GM03348 (cell line): ENCODE measurements around the gene IDI1.
"Not testable (repeated sequence)": the region's sequence is repeated elsewhere in the genome, so short reads cannot be mapped to it uniquely, and the experiment has no call there.

ENCODE experiments used
- DNase-seq: peaks from one replicate; pipeline ENCODE4 v3.0.0; 2012; ENCODE audit warnings: low spot score

IDI1 gene

DNA sequence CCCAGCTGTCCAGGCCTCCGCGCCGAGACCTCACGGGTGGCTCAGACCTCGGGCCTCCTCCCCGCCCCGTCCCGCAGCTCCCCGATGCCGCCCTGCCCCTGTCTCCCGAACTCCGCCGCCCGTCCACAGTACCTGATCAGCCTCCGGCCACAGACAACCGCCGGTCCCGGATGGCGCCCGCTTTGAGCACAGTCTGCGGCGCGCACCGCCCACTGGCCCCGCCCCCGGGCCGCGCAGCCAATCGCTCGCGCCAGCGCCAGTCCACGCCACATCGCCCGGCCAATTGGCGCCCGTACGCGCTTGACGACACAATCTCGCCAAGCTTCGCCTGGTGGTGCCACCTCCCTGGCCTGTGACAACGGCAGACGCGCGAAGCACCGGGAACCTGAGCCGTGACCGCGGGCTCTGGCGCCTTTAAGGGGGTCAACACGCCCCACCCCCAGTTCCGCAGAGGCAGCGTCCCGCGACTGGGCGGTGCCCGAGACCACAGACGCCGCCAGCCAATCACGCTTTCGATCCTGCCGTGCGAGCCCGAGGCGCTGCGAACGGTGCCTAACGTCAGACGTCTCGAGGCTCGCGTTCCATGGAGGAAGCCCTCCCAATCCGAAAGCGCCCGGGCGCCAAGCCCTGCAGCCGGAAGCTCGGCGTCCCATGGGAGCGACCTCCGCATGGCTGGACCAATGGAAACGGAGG is at the start of gene IDI1:
Gene IDI1 (minus strand): TSS at position 388 of the 693 bp plus-strand sequence. CDS start 116 bp downstream, at position 272.
- DNase-seq, result peak; percentile 98

DNA sequence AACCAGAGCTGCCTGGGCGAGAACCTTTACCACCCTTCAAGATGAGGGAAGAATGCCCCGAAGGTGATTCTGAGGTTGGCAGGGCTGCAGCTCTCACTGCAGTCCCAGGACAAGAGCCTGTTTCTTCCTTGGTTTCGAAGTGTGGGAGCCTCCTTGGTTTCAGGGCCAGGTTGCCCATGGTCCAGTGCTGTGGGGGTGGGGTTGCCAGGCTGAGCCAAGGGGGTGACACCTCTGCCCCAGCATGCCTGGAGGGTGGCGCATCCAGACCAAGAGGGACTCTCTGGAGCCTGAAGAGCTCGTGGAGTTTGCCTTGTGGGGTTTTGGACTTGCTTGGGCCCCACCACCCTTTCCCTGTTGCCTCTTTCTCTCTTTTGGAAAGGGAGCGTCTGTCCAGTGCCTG is 48.5 kb upstream of the IDI1 start:
- DNase-seq, result no peak

DNA sequence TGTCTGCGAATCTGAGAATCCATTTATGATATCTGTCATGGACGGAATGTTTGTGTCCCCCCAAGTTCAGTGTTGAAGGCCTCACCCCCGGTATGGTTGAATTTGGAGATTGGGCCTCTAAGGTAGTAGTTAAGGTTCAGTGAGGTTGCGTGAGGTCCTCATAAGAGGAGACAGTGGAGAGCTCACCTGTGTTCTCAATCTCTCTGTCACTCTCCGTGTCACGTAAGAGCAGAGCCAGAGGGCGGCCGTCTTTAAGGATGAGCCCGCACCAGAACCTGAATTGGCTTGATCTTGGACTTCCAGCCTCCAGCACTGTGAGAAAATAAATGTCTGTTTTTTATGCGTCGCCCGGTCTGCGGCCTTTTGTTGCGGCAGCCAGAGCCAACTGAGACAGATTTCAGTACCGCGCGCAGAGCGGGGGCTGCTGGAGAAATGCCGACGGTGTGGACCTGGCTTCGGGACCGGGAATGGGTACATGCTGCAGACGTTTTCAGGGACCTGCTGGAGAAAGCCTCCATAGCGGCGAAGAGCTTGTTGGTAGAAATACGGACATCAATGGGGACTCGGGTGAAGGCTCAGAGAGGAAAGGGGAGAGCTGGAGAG is 47.5 kb upstream of the IDI1 start:
- no peak for DNase-seq

DNA sequence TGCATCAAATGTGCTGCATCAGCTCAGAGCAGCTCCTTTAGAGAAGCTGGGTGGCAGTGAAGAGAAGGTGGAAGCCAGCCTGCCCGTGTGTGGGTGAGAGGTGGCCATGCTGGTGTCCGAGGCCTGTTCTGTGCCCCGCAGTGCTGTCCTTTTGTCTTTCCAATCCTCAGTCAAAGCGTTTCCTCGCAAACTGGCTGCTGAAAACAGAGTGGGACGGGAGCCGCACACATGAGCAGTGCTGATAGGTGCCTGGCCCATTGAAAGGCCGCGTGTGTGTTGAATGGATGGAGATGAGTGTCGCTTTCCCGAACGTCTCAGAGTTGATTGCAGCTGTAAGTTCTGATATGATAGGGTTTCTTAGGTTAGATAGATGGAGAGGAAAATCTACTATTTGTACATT is 46.6 kb upstream of the IDI1 start:
- no peak for DNase-seq

DNA sequence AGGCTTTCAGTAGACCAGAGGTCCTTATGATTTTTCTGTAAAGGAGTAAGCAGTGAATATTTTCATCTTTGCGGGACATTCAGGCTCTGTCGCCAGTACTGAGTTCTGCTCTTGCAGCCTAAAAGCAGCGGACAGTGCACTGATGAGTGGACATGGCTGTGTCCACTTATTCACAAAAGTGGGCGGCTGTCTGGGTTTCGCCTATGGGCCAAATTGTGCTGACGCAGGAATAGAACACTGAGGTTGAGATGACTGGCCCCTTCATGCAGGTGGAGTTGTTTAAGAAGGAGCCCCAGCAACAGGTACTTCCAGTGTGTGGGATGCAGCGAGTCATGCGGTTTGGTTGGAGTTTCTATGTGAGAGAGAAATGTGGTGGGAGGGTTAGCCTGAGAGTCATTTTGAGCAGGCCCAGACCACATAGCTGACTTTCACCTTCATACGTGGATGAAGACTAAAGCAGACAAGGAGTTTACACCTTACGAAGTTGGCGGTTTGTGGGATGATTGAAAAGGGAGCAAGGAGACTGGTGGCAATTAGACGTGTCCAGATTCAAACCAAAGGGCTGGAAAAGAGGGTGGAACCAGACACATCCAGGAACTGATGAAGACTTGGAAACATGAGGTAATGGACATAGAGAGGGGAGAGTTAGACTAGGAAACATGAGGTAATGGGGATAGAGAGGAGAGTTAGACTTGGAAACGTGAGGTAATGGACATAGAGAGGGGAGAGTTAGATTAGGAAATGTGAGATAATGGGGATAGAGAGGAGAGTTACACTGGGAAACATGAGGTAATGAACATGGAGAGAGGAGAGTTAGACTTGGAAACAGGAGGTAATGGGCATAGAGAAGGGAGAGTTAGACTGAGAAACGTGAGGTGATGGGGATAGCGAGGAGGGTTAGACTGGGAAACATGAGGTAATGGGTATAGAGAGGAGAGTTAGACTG is 45.5 kb upstream of the IDI1 start:
- DNase-seq, result no peak

DNA sequence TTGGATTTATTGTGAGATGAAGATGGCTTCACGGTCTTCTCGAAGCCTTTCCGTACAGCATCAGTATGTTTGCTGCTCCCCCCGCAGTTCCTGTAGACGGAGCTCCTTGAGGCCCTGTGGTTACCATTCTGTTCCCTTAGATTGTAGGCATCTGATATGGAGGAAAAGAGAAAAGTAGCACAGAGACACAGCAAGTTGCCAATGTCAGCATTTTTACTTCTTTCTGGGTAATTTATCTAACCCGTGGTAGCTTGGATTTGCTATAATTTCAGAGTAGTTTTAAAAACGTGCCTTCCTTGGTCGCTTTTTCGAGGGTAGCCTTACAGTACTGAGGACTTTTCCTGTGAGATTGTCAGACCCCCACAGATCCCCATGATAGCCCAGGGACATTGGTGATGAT is 44.8 kb upstream of the IDI1 start:
- DNase-seq, result no peak

DNA sequence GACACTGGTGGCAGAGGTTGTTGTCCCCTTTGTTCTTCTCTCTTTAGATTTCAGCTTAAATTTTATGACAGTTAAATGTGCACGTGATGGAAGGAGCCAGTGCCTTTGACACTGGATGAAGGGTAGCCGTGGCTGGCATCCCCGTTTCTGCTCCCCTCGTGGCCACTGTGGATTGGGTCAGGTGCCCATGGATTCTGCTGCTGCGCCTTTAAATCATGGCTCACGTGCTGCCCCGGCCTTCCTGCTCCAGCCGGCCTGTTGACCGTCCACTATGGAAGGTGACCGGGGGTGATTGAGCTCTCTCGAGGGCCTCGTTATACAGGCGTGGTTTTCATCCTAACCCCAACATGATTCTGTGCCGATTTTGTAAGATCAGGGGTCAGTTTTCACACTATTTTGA is 41.8 kb upstream of the IDI1 start:
- DNase-seq, result no peak

DNA sequence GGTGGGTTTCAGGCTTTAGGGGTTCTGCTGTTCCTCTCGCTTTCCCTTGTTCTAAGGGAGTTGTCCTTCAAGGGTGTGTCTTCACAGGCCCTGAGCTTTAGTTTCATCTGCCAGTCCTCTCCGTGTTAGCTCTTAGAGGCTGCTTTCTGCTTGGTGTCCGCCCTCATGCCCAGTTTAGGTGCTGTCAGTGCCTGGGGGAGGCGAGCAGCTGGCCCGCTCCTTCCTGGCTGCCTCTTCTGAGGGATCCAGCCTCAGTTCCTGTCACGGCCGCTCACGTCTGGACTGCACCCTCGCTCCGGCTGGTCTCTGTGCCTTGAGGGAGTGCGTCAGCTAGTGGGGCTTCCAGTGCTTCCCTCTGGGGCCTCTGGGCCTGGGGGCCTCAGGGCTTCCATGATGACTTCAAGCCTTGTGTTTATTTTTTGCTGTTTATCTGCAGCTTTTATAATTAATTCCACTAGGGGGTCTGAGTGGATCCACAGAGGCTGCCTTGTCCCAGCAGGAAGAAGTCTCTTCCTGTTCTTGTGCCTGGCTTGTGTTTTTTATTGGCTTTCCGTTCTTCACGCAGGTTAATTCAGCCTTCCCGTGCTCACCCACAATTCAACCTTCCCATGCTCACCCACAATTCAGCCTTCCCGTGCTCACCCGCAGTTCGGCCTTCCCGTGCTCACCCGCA is 40.2 kb upstream of the IDI1 start:
- DNase-seq, result no peak

DNA sequence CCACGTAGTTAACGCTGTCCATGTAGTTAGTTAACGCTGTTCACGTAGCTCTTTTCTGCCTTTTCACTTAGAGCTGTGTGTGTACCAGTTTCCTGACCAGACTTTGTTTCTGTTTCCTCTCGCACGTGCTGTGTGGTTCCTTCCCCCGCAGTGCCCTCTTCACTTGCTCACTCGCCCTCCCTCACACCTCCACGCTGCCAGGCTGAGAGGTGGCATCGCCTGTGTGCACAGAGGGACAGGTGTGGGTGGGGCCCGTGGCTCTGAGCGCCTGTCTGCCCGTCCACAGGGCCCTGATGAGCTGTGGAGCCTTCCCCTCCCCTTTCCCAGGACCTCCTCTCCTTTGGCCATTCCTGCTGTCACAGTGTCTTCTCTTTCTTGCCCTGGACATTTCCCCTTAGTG is 37.9 kb upstream of the IDI1 start:
- no peak for DNase-seq

DNA sequence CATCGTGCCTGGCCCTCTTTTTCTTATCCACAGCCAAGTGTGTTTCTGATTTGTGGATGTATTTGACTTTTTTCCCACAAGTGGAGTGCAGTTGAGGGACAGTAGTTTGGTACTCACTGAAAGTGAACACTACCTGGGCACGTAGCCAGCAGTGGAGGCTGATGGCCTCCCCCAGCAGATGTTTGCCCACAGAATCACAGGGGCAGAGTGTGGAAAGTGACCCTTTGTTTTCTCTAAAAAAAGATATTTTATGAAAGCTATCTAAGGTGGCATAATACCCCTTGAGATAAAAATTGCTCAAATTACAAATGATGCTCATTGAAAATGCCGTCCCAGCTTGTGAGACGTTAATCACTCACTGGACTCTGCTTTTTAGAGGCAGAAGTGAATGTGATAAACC is 36.3 kb upstream of the IDI1 start:
- DNase-seq, result no peak

DNA sequence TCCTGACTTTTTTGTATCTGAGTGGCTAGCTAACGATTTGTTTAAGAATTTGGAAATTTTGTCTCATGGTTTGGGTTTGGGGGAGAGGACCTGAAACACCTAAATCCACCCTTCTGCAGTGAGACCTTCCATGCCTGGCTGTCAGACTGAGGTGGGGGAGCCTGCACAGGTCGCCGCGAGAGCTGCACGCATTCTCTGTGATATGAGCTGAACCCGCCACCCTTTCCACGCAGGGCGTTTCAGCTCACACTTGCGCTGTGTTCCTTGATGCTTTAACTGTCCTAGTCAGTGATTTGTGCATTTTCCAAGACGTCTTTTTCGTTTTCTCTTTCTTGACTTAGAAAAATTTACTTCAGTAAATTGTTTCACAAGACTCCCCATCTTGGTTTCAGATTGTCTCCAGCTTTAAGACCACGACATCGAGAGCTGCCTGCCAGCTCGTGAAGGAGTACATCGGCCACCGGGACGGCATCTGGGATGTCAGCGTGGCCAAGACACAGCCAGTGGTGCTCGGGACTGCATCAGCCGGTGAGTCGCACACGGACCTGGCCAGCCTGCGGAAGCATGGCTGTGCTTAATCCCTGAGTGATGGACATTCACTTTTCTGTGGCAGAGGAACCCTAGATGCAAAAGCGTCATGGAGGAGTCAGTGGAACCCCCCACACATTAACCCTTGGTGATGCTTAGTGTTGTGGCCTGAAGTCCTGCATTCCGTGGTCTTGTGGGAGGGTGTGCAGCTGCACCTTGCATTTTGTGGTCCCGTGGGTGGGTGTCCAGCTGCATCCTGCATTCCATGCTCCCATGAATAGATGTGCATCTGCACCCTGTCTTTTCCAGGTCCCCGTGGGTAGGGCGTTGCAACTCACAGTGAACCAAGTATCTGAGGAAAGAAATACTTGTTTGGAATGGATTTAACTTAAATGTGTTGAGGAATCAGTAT is 35.4 kb upstream of the IDI1 start:
- no peak for DNase-seq

DNA sequence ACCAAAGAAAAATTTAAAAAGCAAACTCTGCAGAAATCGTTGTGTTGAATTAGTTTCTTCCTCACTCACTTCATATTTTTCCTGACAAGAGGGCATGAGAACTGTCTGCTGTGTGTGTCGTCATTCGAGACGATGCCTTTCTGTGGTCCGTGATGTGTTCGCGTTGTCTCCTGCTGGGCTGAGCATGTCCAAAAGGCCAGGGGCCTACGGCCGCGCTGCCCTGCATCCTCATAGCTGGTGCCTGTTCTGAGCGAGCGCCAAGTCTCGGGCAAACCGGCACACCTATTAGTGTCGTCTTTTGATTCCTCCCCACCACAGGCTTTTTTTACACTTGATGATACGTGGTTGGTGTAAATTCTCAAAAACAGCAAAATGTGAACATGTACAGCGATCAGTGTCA is 34.7 kb upstream of the IDI1 start:
- DNase-seq, result no peak

DNA sequence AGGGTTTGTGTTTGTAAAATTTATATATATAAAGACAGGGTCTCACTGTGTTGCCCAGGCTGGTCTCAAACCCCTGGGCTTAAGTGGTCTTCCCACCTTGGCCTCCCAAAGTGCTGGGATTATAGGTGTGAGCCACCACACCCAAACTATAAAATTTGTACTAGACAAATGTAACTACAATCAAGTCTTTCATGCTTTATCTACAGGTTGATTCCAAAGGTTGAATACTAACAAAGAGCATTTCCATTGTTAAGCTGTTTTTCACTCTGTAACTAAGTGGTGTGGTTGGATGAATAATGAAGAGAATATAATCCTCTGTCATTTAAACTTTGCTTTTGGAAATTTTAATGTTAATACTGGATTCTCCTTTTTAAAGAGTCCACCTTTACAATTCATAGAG is 29.7 kb upstream of the IDI1 start:
- no peak for DNase-seq

DNA sequence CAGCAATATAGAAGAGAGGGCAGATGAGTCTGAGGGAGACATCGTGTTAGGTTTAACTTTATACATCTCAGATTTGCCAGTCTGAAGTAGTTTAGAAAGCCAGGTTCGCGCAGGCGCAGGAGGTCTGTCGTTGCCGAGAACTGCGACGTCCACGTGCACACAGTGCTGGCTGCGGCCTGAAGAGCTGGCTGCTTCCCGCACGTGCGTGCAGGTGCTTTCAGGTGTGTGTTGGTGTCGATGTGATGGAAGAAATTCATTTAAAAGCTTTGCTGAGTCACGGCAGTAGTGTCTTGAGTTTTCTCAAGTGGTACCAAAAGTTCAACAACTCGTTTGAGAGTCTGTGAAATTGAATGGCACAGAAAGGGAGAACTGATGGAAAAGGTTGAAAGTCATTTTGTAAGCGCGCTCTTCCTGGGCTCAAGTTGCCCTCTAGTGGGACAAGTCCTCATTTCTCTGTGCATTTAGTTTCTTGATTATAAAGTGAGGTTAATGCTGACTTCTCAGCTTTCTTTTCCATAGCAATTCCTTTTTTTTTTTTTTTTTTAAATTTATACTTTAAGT is 25.9 kb upstream of the IDI1 start:
- no peak for DNase-seq

DNA sequence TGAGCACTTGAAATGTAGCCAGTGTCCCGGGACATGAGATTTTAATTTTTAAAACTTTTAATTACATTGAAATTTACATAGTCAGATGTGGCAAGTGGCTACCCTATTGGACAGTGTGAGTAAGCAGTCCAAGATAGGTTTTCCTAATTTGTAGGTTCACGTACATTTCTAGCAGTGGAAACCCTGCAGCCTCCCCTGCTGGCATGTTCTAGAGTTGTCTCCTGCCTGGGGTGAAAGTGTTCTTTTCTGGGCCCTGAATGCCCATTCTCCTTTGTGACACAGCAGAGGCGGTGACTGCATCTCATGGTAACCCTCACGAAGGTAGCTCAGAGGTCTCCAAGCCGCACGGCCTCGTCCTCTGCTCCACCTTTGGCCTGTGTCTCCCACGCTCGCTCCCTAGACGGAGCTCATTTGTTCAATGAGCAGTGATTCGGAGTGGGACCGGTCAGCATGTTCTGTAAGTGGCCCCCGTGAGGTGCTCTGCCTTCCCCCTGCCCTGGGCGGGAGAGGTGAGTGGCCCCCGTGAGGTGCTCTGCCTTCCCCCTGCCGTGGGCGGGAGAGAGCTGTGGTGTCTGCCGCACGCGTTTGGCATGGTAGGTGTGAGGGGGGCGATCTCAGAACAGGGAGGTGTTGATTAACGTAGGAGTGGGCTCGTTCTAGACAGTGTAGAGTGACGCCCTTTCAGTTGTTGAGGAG is 25.3 kb upstream of the IDI1 start:
- no peak for DNase-seq

DNA sequence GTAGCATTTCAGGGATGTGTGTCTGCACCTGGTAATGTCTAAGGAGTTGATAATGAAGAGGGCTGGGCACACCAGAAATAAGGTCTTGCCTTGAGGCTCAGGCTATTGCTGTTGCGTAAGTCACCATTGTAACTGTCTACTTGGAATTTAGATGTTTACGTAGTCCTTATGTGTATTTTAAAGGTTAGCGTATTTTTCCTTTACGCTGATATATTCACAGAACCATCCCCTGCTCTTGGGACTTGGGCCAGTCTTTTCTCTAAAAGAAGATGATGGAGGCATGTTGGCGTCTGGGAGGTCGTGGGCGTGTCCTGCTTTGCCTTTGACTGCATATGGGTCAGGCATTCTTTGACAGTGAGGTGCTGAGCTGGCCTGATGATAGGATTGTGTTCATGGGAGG is 22.0 kb upstream of the IDI1 start:
- DNase-seq, result no peak

DNA sequence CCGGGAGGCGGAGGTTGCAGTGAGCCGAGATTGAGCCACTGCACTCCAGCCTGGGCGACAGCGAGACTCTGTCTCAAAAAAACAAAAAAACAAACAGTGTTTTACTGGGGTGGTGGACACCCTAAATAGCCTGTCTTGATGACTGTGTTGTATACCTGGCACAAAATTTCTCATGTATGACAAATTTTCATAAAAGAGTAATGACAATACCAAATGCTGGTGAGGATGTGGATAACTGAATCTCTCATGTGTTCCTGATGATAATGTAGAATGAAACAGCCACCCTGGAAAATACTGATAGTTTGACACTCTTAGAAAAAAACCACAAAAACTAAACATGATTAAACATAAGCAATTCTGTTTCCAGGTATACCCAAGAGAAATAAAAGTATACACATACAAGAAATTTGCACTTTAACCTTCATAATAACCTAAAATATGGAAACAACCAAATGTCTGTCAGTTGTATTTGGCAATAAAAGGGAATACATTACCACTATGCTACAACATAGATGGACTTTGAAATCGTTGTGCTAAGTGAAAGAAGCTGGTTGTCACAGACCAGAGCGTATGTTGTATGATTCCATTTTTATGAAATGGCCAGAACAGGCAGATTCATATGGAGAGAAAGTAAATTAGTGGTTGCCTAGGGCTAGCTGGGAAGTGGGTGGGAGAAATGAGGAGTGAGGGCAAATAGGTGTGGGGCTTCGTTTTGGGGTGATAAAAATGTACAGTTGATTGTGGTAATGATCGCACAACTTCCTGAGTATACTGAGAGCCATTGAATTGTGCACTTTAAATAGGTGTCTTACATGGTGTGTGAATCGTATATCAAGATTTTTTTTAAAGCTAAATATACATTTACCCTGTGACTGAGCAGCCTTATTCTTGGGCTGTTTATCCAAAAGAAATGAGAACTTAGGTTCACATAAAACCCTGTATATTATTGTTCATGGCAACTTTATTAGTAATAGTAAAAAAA is 19.8 kb upstream of the IDI1 start:
- DNase-seq, result no peak

DNA sequence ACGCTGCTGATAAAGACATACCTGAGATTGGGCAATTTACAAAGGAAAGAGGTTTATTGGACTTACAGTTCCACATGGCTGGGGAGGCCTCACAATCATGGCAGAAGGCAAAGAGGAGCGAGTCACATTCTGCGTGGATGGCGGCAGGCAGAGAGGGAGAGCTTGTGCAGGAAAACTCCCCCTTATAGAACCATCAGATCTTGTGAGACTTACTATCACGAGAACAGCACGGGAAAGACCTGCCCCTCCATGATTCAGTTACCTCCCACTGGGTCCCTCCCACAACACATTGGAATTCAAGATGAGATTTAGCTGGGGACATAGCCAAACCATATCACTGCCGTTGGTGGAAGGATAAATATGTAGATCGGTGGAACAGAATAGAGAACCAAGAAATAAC is 17.8 kb upstream of the IDI1 start:
- DNase-seq, result not testable (repeated sequence)

DNA sequence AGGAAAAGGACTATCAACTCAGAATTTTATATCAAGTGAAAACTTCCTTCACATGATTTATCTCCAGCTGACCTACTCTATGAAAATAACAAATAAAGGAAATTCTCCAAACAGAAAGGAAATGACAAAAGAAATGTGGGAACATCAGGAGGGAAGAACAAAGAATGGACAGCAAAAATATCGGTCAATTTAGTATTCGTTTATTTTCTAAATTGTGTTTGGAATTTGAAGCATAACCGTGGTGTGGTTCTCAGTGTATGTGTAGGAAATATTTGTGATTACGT is 16.0 kb upstream of the IDI1 start:
- no peak for DNase-seq
